B cell (primary cell): ENCODE measurements around the gene SIGLEC8. TPM values are rescaled to one million over a fixed set of nuclear protein-coding genes. Genes with fewer than 3 reads are reported as not detected.

Experiments
- ATAC-seq: fragments of 200-7000 bp; cut with Tn5 transposase; one replicate; pipeline ENCODE4 v1.10.0; 2021; ENCODE audit warnings: low read depth, mild to moderate bottlenecking, moderate number of reproducible peaks, moderate library complexity
- CTCF ChIA-PET: fragments of 350-600 bp; sonication (Branson Sonifier 250); formaldehyde crosslinking; loops from one replicate; lab custom pipeline; 2021; ENCODE audit warnings: antibody characterized with exemption, inconsistent platforms; lab: Charles Lee
- POLR2A ChIA-PET: fragments of 350-600 bp; sonication (Branson Sonifier 250); formaldehyde crosslinking; loops from one replicate; lab custom pipeline; 2021; ENCODE audit warnings: antibody characterized with exemption; lab: Charles Lee
- DNase-seq: peaks from one replicate; pipeline ENCODE4 v3.0.0; 2013
- H2AFZ ChIP-seq: 2 replicates; pipeline ENCODE4 v1.6.1; 2012; ENCODE audit warnings: mild to moderate bottlenecking, low read depth, low read length; ENCODE audit not compliant: insufficient read depth, poor library complexity, severe bottlenecking
- H3K27ac ChIP-seq, 2 donors: 1 replicate in 1 of 2; 2 replicates in 1 of 2; pipeline ENCODE4 v1.5.1; 2012 to 2013; ENCODE audit warnings: low read length in 2 of 2, mild to moderate bottlenecking in 2 of 2, moderate library complexity in 1 of 2
- H3K27me3 ChIP-seq, 4 experiments: fragments of 200-600 bp in 1 of 4; sonication (generic) in 1 of 4; replicated peaks in 1 of 4; 1 replicate in 2 of 4; 2 replicates in 2 of 4; pipeline versions ENCODE4 v1.6.1 to v1.7.0; 2013 to 2016; ENCODE audit warnings: low read length in 3 of 4, mild to moderate bottlenecking in 2 of 4, mixed read lengths in 1 of 4, moderate library complexity in 1 of 4; ENCODE audit not compliant: insufficient read depth in 4 of 4, control insufficient read depth in 3 of 4; ENCODE audit errors: control extremely low read depth in 1 of 4
- H3K36me3 ChIP-seq, 2 experiments: replicated peaks in 1 of 2; 1 replicate in 1 of 2; 2 replicates in 1 of 2; pipeline versions ENCODE4 v1.6.1 to v1.7.1; 2013; ENCODE audit warnings: low read length in 1 of 2; ENCODE audit not compliant: insufficient read depth in 2 of 2, control insufficient read depth in 1 of 2; ENCODE audit errors: control extremely low read depth in 1 of 2, extremely low read depth in 1 of 2
- H3K4me1 ChIP-seq, 2 donors: fragments of 200-600 bp in 1 of 2; sonication (generic) in 1 of 2; 1 replicate in 1 of 2; 2 replicates in 1 of 2; pipeline versions ENCODE4 v1.5.1 to v1.6.1; 2013 to 2017; ENCODE audit warnings: low read length in 2 of 2; ENCODE audit not compliant: control insufficient read depth in 2 of 2, insufficient read depth in 2 of 2
- H3K4me2 ChIP-seq: replicated peaks from 2 replicates; pipeline ENCODE3; 2012; ENCODE audit warnings: mild to moderate bottlenecking, low read depth, low read length; ENCODE audit not compliant: poor library complexity, severe bottlenecking
- H3K4me3 ChIP-seq, 5 experiments: fragments of 200-600 bp in 1 of 5; sonication (generic) in 1 of 5; 1 replicate in 3 of 5; 2 replicates in 2 of 5; pipeline versions ENCODE4 v1.5.1 to v1.7.0; 2011 to 2016; ENCODE audit warnings: low read length in 4 of 5, mild to moderate bottlenecking in 4 of 5, low read depth in 2 of 5, control low read depth in 1 of 5, moderate library complexity in 1 of 5; ENCODE audit not compliant: insufficient read depth in 1 of 5; ENCODE audit errors: control extremely low read depth in 1 of 5, extremely low read depth in 1 of 5
- H3K79me2 ChIP-seq: fragments of 200-600 bp; sonication (generic); one replicate; pipeline ENCODE4 v1.6.0; 2016; ENCODE audit warnings: low read length; ENCODE audit not compliant: control insufficient read depth, insufficient read depth
- H3K9ac ChIP-seq: fragments of 200-600 bp; sonication (generic); 2 replicates; pipeline ENCODE4 v1.6.1; 2017; ENCODE audit warnings: mild to moderate bottlenecking, low read length, moderate library complexity
- H3K9me3 ChIP-seq, 3 donors: one replicate each; pipeline versions ENCODE4 v1.6.1 to v1.7.1; 2013; ENCODE audit warnings: low read length in 2 of 3; ENCODE audit not compliant: control insufficient read depth in 2 of 3, insufficient read depth in 1 of 3; ENCODE audit errors: control extremely low read depth in 1 of 3
- H4K20me1 ChIP-seq: 2 replicates; pipeline ENCODE4 v1.6.0; 2012; ENCODE audit warnings: mild to moderate bottlenecking, low read length; ENCODE audit not compliant: insufficient read depth, control insufficient read depth, poor library complexity, severe bottlenecking
- H3K27ac Mint-ChIP-seq: one replicate; pipeline ENCODE4 v1.8.0; 2021; ENCODE audit warnings: mixed read lengths
- H3K27me3 Mint-ChIP-seq: one replicate; pipeline ENCODE4 v1.8.0; 2021; ENCODE audit warnings: mixed read lengths
- H3K4me1 Mint-ChIP-seq: one replicate; pipeline ENCODE4 v1.8.0; 2021; ENCODE audit warnings: mixed read lengths
- H3K4me3 Mint-ChIP-seq: one replicate; pipeline ENCODE4 v1.8.0; 2021; ENCODE audit warnings: mixed read lengths
- H3K9me3 Mint-ChIP-seq: one replicate; pipeline ENCODE4 v1.8.0; 2022; ENCODE audit warnings: mixed read lengths; ENCODE audit not compliant: insufficient read depth
- EZH2 ChIP-seq: IDR thresholded peaks from 2 replicates; pipeline ENCODE4 v1.6.1; 2012; ENCODE audit warnings: borderline replicate concordance, low read depth, mild to moderate bottlenecking, moderate library complexity, low read length; ENCODE audit not compliant: insufficient read depth, poor library complexity, severe bottlenecking
- WGBS: methylation state at CpG from one replicate; pipeline ENCODE4 v1.1.5; 2013; ENCODE audit warnings: missing lambda C conversion rate; ENCODE audit not compliant: insufficient coverage; 5-methylcytosine and 5-hydroxymethylcytosine counted together
- intact Hi-C: fragments of 100-400 bp; cut with micrococcal nuclease; formaldehyde crosslinking; loops from one replicate; pipeline ENCODE4 v1.10.0; 2022
- polyA plus RNA-seq: library from polyadenylated mRNA; depleted of rRNA; stranded (reverse); fragments of >200 nt; gene quantifications from 2 replicates; pipeline ENCODE4 v1.2.3, GENCODE V29; 2012
- total RNA-seq, 2 donors: library from RNA; stranded (reverse); fragments of 120-200 nt in 1 of 2; gene quantifications; 1 replicate in 1 of 2; 2 replicates in 1 of 2; pipeline versions ENCODE4 v1.2.3 to v1.2.4, GENCODE V29; 2013 to 2022
- TF ChIP-seq, protein P1 (sequence below): fragments of 200-600 bp; IDR thresholded peaks from one replicate; pipeline ENCODE4 v1.8.0; 2022; ENCODE audit warnings: antibody characterized with exemption, mild to moderate bottlenecking

Gene SIGLEC8
- total and polyA plus RNA-seq, 2 donors (not counting 1 experiment from before 2014, with no cell fraction given): not detected

DNA sequence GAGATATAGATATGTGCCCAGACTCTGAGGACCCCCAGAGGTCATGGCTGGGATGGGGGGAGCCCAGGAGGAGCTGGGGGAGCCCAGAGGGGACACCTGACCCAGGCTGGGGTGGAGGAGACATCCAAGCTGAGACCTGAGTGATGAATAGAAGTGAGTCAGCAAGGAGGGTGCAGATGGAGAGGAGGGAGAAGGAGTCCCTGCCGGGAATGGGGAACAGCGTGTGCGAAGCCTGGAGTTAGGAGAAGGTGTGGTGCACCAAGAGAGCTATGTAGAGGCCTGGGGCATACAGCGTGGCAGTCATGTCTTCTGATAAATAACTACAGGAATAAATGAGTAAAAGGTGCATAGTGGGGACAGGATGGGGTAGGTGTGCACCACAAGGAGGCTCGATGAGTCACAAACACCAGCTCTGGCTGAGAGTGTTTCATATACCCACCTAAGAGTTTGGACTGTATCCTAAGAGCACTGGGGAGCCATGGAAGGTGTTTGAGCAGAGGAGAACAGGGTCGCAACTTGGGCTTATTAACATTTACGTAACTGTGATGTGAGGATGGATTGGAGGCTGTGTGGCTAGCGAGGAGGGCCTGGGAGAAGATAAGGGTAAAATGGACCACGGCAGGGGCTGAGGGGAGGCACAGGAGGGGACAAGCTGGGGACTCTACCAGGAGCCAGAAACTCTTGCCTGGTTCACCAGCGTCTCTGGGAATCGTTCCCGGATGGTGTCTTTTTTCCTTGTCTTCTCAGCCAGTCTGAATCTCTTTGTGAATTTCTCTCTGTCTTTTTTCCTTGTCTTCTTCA lies 21.5 kb upstream of the SIGLEC8 start:
- Histone ChIP-seq H3K9me3 (peaks cover 0 to 9% (median 0%) of the 10 kb centered on the region in 3 donors), H3K4me1 (no peaks in the 10 kb centered on the region), H3K79me2 (no peaks in the 10 kb centered on the region), H3K9ac (no peak overlapping the region), H3K27ac (no peak overlapping the region), H2AFZ (no peak overlapping the region), H4K20me1 (no peaks in the 10 kb centered on the region), H3K36me3 (no peaks in the 10 kb centered on the region), H3K4me2 (no peak overlapping the region), H3K27me3 (peaks cover 0 to 20% (median 4%) of the 10 kb centered on the region in 4 experiments), H3K4me3 (no peak overlapping the region)
- 87% methylated on average over 12 of the region's 12 CpGs for WGBS
- Mint-ChIP-seq H3K27ac (no peak overlapping the region), H3K9me3 (no peaks in the 10 kb centered on the region), H3K4me1 (no peaks in the 10 kb centered on the region), H3K27me3 (peaks cover 31% of the 10 kb centered on the region), H3K4me3 (no peak overlapping the region)
- ChIA-PET CTCF (interaction anchor here (19.1 kb wide), 1 partner anchor 178 kb away, joined by 681 read pairs; no protein-coding TSS in a partner anchor), POLR2A (interaction anchor here (0.7 kb wide), 1 partner anchor 138 kb away, joined by 3 read pairs; no protein-coding TSS in a partner anchor)
- intact Hi-C loops: no loop called here
- TF ChIP-seq, protein P1, sequence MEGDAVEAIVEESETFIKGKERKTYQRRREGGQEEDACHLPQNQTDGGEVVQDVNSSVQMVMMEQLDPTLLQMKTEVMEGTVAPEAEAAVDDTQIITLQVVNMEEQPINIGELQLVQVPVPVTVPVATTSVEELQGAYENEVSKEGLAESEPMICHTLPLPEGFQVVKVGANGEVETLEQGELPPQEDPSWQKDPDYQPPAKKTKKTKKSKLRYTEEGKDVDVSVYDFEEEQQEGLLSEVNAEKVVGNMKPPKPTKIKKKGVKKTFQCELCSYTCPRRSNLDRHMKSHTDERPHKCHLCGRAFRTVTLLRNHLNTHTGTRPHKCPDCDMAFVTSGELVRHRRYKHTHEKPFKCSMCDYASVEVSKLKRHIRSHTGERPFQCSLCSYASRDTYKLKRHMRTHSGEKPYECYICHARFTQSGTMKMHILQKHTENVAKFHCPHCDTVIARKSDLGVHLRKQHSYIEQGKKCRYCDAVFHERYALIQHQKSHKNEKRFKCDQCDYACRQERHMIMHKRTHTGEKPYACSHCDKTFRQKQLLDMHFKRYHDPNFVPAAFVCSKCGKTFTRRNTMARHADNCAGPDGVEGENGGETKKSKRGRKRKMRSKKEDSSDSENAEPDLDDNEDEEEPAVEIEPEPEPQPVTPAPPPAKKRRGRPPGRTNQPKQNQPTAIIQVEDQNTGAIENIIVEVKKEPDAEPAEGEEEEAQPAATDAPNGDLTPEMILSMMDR: no peak
- TF ChIP-seq EZH2: no peak
- ATAC-seq: no peak
- no peak for DNase-seq
